Esophagus squamous epithelium (tissue), 5 donors: ENCODE data around the gene EHD2. TPM values are rescaled to one million over a fixed set of nuclear protein-coding genes. Genes with fewer than 3 reads are reported as not detected.
A peak's percentile ranks its signal among the peaks of the same experiment; 100 is the strongest.

ENCODE experiments used
- DNase-seq: peaks from one replicate; lab custom pipeline; 2025; lab: John Stamatoyannopoulos, UW
- H3K27ac ChIP-seq, 4 donors: fragments of 200-600 bp; sonication (generic); one replicate each; pipeline ENCODE4 v1.5.1; 2016 to 2019; ENCODE audit warnings: mild to moderate bottlenecking in 1 of 4
- H3K27me3 ChIP-seq, 4 donors: fragments of 200-600 bp; sonication (generic); 1 replicate in 3 of 4; 2 replicates in 1 of 4; pipeline versions ENCODE4 v1.5.1 to v1.6.0; 2017 to 2021; ENCODE audit warnings: antibody characterized with exemption in 1 of 4
- H3K36me3 ChIP-seq, 3 donors: fragments of 200-600 bp; sonication (generic); one replicate each; pipeline ENCODE4 v1.5.1; 2016 to 2019
- H3K4me1 ChIP-seq, 3 donors: fragments of 200-600 bp; sonication (generic); one replicate each; pipeline ENCODE4 v1.5.1; 2017 to 2019
- H3K4me3 ChIP-seq, 4 donors: fragments of 200-600 bp; sonication (generic); 1 replicate in 3 of 4; 2 replicates in 1 of 4; pipeline ENCODE4 v1.5.1; 2016 to 2019; ENCODE audit warnings: mild to moderate bottlenecking in 2 of 4, moderate library complexity in 1 of 4
- H3K9me3 ChIP-seq, 3 donors: fragments of 200-600 bp; sonication (generic); one replicate each; pipeline ENCODE4 v1.5.1; 2016 to 2019
- POLR2A ChIP-seq, 4 donors: fragments of 450-650 bp; IDR thresholded peaks; one replicate each; pipeline ENCODE4 v1.6.1; 2017; ENCODE audit warnings: antibody characterized with exemption in 4 of 4, mild to moderate bottlenecking in 4 of 4, moderate library complexity in 3 of 4
- WGBS, 2 donors: methylation state at CpG; one replicate each; pipeline ENCODE4 v1.1.5; 2018; 5-methylcytosine and 5-hydroxymethylcytosine counted together
- intact Hi-C: fragments of 100-400 bp; cut with DNase I; formaldehyde crosslinking; loops from one replicate; pipeline ENCODE4 v1.15.0; 2022
- total RNA-seq, 4 donors: library from RNA; depleted of rRNA; stranded (reverse); fragments of >200 nt; gene quantifications; one replicate each; pipeline ENCODE4 v1.1.0, GENCODE V29; 2016
- TF ChIP-seq, protein P1 (sequence below), 6 experiments: fragments of 450-650 bp in 4 of 6; fragments of 200-600 bp in 2 of 6; sonication (generic) in 2 of 6; IDR thresholded peaks; one replicate each; pipeline ENCODE4 v1.5.1; 2016 to 2019; ENCODE audit warnings: antibody characterized with exemption in 6 of 6, mild to moderate bottlenecking in 4 of 6, moderate library complexity in 4 of 6
- donor health status: DM: yes; HTN: yes; CAD: no.

The EHD2 gene
- total RNA-seq, 4 donors from 2014 or later = 34.8 to 50.7 (median 39.2) TPM

DNA sequence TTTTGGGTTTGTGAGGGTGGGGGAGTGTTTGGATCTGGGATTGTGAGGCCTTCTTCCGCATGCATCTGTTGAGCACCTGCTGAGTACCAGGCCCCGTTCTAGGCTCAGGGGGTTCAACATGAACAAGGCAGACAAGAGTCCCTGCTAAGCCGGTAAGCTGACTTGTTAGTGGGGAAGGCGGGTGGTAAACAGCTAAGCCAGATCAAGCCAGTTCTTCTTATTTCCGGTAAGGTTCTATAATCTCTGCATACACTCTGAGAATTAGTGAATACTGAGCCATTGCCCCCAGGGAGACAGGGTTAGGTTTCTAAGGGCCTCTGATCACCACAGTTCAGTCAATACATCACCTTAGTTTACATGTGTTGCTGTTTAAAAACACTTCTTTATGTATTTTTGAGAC, 9.9 kb upstream of the EHD2 start:
- peak overlapping the region; percentile 25 to 77 (median 49) for H3K27ac ChIP-seq
- no peaks in the 10 kb centered on the region for H3K27me3 ChIP-seq
- peaks cover 0 to 20% (median 0%) of the 10 kb centered on the region in 3 donors for H3K4me1 ChIP-seq
- H3K36me3 ChIP-seq = peaks cover 23 to 59% (median 24%) of the 10 kb centered on the region in 3 donors
- H3K4me3 ChIP-seq = no peak overlapping the region
- no peaks in the 10 kb centered on the region for H3K9me3 ChIP-seq
- 68 to 82% methylated on average over 5 of the region's 5 CpGs for WGBS, 2 donors
- intact Hi-C loops = no loop called here
- no peak for DNase-seq
- no peak for TF ChIP-seq POLR2A (IDR thresholded peaks at IDR 0.05)
- TF ChIP-seq, protein P1, sequence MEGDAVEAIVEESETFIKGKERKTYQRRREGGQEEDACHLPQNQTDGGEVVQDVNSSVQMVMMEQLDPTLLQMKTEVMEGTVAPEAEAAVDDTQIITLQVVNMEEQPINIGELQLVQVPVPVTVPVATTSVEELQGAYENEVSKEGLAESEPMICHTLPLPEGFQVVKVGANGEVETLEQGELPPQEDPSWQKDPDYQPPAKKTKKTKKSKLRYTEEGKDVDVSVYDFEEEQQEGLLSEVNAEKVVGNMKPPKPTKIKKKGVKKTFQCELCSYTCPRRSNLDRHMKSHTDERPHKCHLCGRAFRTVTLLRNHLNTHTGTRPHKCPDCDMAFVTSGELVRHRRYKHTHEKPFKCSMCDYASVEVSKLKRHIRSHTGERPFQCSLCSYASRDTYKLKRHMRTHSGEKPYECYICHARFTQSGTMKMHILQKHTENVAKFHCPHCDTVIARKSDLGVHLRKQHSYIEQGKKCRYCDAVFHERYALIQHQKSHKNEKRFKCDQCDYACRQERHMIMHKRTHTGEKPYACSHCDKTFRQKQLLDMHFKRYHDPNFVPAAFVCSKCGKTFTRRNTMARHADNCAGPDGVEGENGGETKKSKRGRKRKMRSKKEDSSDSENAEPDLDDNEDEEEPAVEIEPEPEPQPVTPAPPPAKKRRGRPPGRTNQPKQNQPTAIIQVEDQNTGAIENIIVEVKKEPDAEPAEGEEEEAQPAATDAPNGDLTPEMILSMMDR (IDR thresholded peaks at IDR 0.05) = no peak

DNA sequence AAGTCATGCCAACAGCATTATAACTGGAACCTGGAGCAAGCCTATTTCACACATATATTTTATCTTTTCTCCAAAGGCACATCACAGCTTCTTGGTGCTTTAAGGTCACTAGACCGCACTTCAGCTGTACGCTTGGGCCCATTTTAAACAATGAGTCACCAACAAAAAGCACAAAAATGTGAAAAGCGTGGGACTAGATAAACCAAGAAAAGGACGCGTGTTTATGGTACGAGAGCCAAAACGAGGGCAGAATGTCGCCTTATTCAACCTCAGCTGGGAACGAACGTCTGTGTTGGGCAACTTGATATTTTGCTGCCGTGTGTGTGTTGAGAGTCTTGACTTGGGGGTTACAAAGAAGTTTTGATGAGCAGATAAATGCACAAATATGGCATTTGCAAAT, 9.2 kb upstream of the EHD2 start:
- H3K27me3 ChIP-seq = no peaks in the 10 kb centered on the region
- no peak for DNase-seq
- 66 to 75% methylated on average over 11 of the region's 11 CpGs for WGBS, 2 donors
- intact Hi-C loops = no loop called here
- H3K9me3 ChIP-seq = no peaks in the 10 kb centered on the region
- H3K4me3 ChIP-seq = no peak overlapping the region
- peaks cover 0 to 20% (median 0%) of the 10 kb centered on the region in 3 donors for H3K4me1 ChIP-seq
- TF ChIP-seq POLR2A (IDR thresholded peaks at IDR 0.05) = no peak
- TF ChIP-seq, protein P1 (IDR thresholded peaks at IDR 0.05) = no peak
- H3K27ac ChIP-seq = peak overlapping the region; percentile 49 to 77 (median 54)
- H3K36me3 ChIP-seq = peaks cover 17 to 52% (median 19%) of the 10 kb centered on the region in 3 donors

DNA sequence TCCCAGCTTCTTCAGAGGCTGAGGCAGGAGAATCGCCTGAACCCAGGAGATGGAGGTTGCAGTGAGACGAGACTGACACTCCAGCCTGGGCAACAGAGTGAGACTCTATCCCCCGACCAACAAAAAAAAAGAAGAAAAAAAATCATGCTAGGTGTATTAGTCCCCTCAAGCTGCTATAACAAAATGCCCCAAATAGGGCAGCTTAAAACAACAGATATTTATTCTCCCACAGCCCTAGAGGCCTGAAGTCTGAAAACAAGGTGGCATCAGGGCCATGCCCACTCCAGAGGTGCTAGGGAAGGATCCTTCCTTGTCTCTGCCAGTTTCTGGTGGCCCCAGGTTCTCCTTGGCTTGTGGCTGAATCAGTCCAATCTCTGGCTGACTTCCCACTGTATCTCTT, 8.6 kb upstream of the EHD2 start:
- H3K9me3 ChIP-seq = no peaks in the 10 kb centered on the region
- intact Hi-C loops = no loop called here
- H3K4me3 ChIP-seq = no peak overlapping the region
- TF ChIP-seq, protein P1 (IDR thresholded peaks at IDR 0.05) = no peak
- no peak for TF ChIP-seq POLR2A (IDR thresholded peaks at IDR 0.05)
- peak overlapping the region; percentile 16 to 77 (median 54) for H3K27ac ChIP-seq
- peaks cover 16 to 46% (median 17%) of the 10 kb centered on the region in 3 donors for H3K36me3 ChIP-seq
- 88 to 92% methylated on average over 3 of the region's 3 CpGs for WGBS, 2 donors
- peaks cover 0 to 20% (median 0%) of the 10 kb centered on the region in 3 donors for H3K4me1 ChIP-seq
- no peaks in the 10 kb centered on the region for H3K27me3 ChIP-seq
- no peak for DNase-seq

DNA sequence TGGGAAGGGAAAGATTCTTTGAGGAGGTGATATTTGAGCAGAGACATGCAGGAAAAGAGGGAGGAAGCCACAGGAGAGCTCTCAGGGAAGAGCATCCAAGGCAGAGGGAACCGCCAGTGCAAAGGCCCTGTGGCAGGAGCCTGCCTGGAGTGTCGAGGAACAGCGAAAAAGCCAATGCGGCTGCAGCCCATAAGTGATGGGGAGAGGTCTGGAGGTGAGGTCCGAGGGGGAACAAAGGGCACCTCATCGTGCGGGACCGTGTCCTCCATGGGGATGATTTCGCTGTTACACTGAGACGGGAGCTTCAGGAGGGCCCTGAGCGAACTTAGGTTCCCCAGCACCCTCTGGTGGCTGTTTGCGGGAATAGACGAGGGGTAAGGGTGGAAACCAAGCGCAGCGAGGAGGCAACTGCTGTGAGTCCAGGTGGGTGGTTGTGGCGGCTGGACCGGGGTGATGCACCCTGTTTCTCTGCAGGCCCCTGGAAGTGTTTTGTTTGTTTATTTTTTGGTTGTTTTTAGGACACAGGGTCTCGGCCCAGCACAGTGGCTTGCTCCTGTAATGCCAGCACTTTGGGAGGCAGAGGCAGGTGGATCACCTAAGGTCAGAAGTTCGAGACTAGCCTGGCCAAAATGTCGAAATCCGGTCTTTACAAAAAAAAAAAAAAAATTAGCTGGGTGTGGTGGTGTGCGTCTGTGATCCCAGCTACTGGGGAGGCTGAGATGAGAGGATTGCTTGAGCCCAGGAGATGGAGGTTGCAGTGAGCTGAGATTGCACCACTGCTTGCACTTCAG, 5.9 kb upstream of the EHD2 start:
- DNase-seq = no peak
- Histone ChIP-seq H3K36me3 (peaks cover 1 to 19% (median 2%) of the 10 kb centered on the region in 3 donors), H3K9me3 (no peaks in the 10 kb centered on the region), H3K4me1 (peaks cover 0 to 20% (median 0%) of the 10 kb centered on the region in 3 donors), H3K4me3 (no peak overlapping the region), H3K27ac (no peak overlapping the region), H3K27me3 (no peaks in the 10 kb centered on the region)
- intact Hi-C loops = no loop called here
- TF ChIP-seq, protein P1 (IDR thresholded peaks at IDR 0.05) = peak; percentile 19 to 86 (median 78)
- TF ChIP-seq POLR2A (IDR thresholded peaks at IDR 0.05) = no peak
- WGBS, 2 donors = 20 to 27% methylated on average over 19 to 21 of the region's 22 CpGs

DNA sequence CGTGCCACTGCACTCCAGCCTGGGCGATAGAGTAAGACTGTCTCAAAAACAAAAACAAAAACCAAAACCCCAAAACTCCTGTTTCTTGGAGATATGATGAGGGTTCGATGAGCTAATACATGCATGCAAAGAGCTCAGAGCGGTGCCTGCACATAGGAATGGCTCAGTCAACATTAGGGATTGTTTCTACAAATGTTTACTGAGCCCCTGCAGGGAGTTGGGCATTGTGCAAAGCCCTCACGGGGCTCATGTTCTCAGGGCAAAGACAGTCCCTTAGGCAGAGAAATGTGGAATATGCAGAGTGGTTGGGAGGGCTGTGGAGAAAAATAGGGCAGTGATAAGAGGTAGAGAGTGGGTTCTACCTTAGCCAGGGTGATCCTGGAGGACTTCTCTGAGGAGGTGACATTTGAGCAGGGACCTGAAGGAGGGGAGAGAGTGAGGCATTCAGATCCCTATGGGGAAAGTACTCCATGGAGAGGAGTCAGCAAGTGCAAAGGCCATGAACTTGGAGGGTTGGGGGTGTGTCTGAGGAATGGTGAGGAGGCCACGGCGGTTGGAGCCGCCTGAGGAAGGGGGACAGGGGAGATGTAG, 1.5 kb upstream of the EHD2 start:
- peaks cover 0 to 46% (median 22%) of the 10 kb centered on the region in 3 donors for H3K4me1 ChIP-seq
- intact Hi-C loops = loop anchor here (5.0 kb wide), 1 partner anchor 76 kb away; no protein-coding TSS in a partner anchor
- TF ChIP-seq, protein P1 (IDR thresholded peaks at IDR 0.05) = no peak
- no peak for TF ChIP-seq POLR2A (IDR thresholded peaks at IDR 0.05)
- DNase-seq = no peak
- H3K4me3 ChIP-seq = no peak overlapping the region
- H3K9me3 ChIP-seq = no peaks in the 10 kb centered on the region
- no peak overlapping the region for H3K27ac ChIP-seq
- no peaks in the 10 kb centered on the region for H3K27me3 ChIP-seq
- peaks cover 0 to 8% (median 5%) of the 10 kb centered on the region in 3 donors for H3K36me3 ChIP-seq
- 70 to 77% methylated on average over 8 of the region's 8 CpGs for WGBS, 2 donors
